K562 (cell line): ENCODE results near the gene ZCCHC3. TPM values are rescaled to one million over a fixed set of nuclear protein-coding genes. Genes with fewer than 3 reads are reported as not detected.

Experiments used
- ARID3A ChIP-seq: IDR thresholded peaks from 2 replicates; pipeline ENCODE4 v1.6.1; 2012; ENCODE audit warnings: low read depth, low read length, improper control_type of control experiment, borderline replicate concordance
- ASH1L ChIP-seq: fragments of 450-650 bp; IDR thresholded peaks from 2 replicates; pipeline ENCODE4 v1.6.1; 2018; ENCODE audit warnings: borderline replicate concordance, mild to moderate bottlenecking, low read depth; ENCODE audit not compliant: partially characterized antibody
- ATF6 ChIP-seq: sonication (generic); formaldehyde crosslinking; IDR thresholded peaks from 2 replicates; pipeline ENCODE4 v1.4.0; 2020; ENCODE audit warnings: mild to moderate bottlenecking, missing genetic modification reagents
- CHCHD3 ChIP-seq: fragments of 250-450 bp; sonication (Bioruptor Pico); IDR thresholded peaks from 2 replicates; pipeline ENCODE4 v2.1.2; 2022; ENCODE audit warnings: mild to moderate bottlenecking
- CXXC5 ChIP-seq: fragments of 250-450 bp; sonication (Bioruptor Pico); IDR thresholded peaks from 2 replicates; pipeline ENCODE4 v1.8.0; 2022; ENCODE audit warnings: inconsistent platforms, mild to moderate bottlenecking, moderate library complexity
- RB1 ChIP-seq: fragments of 450-650 bp; IDR thresholded peaks from 2 replicates; pipeline ENCODE4 v1.6.1; 2017; ENCODE audit warnings: low read depth, mild to moderate bottlenecking
- RBM14 ChIP-seq: fragments of 200-400 bp; formaldehyde crosslinking; IDR thresholded peaks from 2 replicates; pipeline ENCODE4 v1.6.1; 2018; ENCODE audit warnings: low read depth, mild to moderate bottlenecking, low read length, moderate library complexity, borderline replicate concordance; ENCODE audit not compliant: insufficient read depth
- SMARCA4 ChIP-seq: fragments of 450-650 bp; IDR thresholded peaks from 2 replicates; pipeline ENCODE4 v1.6.1; 2016
- SMC3 ChIP-seq: conservative IDR thresholded peaks from 2 replicates; pipeline ENCODE4 v1.6.1; 2011; ENCODE audit warnings: low read depth, low read length, improper control_type of control experiment; ENCODE audit not compliant: insufficient read depth
- TBL1XR1 ChIP-seq, 2 experiments: IDR thresholded peaks; 2 replicates each; pipeline ENCODE4 v1.6.1; 2012; ENCODE audit warnings: improper control_type of control experiment in 2 of 2, low read length in 2 of 2, mild to moderate bottlenecking in 1 of 2
- TCF3 ChIP-seq: sonication (generic); formaldehyde crosslinking; IDR thresholded peaks from 2 replicates; pipeline ENCODE4 v1.4.0; 2020; ENCODE audit warnings: mild to moderate bottlenecking, missing genetic modification reagents
- ZNF280A ChIP-seq: fragments of 450-650 bp; IDR thresholded peaks from 2 replicates; pipeline ENCODE4 v1.6.1; 2018; ENCODE audit warnings: mild to moderate bottlenecking, low read depth; ENCODE audit not compliant: partially characterized antibody
- ZNF609 ChIP-seq: sonication (generic); formaldehyde crosslinking; IDR thresholded peaks from 2 replicates; pipeline ENCODE4 v1.8.1; 2023; ENCODE audit warnings: missing genetic modification reagents, mild to moderate bottlenecking, borderline replicate concordance
- polyA plus RNA-seq, 8 experiments: library from polyadenylated mRNA; depleted of rRNA in 4 of 8; stranded (reverse) in 5 of 8; unstranded in 3 of 8; fragments of >200 nt; fragmentation: Nextera tagmentation in 2 of 8; fragmentation: Illumina TruSeq in 1 of 8; extraction: Ambion mirVana in 2 of 8; extraction: Trizol in 1 of 8; gene quantifications; 2 replicates each; pipeline versions ENCODE4 v1.2.1 to v1.2.3, GENCODE V29; 2011 to 2014; ENCODE audit warnings: inconsistent platforms in 1 of 8, missing spikeins in 1 of 8
- total RNA-seq, 7 experiments: library from RNA; depleted of rRNA in 6 of 7; stranded (reverse); fragments of >200 nt in 6 of 7; fragmentation: Illumina TruSeq in 2 of 7; extraction: Trizol in 2 of 7; gene quantifications; 2 replicates each; pipeline versions ENCODE4 v1.2.1 to v1.2.3, GENCODE V29; 2011 to 2021; ENCODE audit warnings: low replicate concordance in 1 of 7

Gene ZCCHC3
- total and polyA plus RNA-seq, 9 of the 15 experiments (the other 6 are each of a cell fraction or from before 2014, with no cell fraction given): 2.8 to 23.3 (median 16.5) TPM

GRCh38 chr20:324177-325044 lies 27.0 kb downstream of the ZCCHC3 start (continued):
- TF ChIP-seq ZNF609 (CRISPR knock-in tag): no peak
- no peak for TF ChIP-seq ASH1L
- TF ChIP-seq ATF6 (CRISPR knock-in tag): no peak; the same call in 1 of the 2 replicates
- TF ChIP-seq SMARCA4: no peak
- TF ChIP-seq SMC3: no peak
- TF ChIP-seq TCF3 (CRISPR knock-in tag): no peak; the same call in 1 of the 2 replicates
- 0 out of 2 replicates have a peak, but pooled peaks have one; percentile 24 for TF ChIP-seq RB1
- TF ChIP-seq ZNF280A: no peak
- TF ChIP-seq RBM14: no peak
- peak; percentile 64 for TF ChIP-seq CXXC5 (CRISPR knock-in tag)
- no peak for TF ChIP-seq ARID3A
- no peak for TF ChIP-seq TBL1XR1 (IDR thresholded peaks at IDR 0.05; ENCODE audit: low read length in 2 of 2)
- no peak for TF ChIP-seq CHCHD3 (CRISPR knock-in tag)
